ENCODE measurements around the gene SNX15.

GRCh38 chr11:65083134-65083833 lies 56.0 kb downstream of the SNX15 start:
- TF ChIP-seq, protein P1, sequence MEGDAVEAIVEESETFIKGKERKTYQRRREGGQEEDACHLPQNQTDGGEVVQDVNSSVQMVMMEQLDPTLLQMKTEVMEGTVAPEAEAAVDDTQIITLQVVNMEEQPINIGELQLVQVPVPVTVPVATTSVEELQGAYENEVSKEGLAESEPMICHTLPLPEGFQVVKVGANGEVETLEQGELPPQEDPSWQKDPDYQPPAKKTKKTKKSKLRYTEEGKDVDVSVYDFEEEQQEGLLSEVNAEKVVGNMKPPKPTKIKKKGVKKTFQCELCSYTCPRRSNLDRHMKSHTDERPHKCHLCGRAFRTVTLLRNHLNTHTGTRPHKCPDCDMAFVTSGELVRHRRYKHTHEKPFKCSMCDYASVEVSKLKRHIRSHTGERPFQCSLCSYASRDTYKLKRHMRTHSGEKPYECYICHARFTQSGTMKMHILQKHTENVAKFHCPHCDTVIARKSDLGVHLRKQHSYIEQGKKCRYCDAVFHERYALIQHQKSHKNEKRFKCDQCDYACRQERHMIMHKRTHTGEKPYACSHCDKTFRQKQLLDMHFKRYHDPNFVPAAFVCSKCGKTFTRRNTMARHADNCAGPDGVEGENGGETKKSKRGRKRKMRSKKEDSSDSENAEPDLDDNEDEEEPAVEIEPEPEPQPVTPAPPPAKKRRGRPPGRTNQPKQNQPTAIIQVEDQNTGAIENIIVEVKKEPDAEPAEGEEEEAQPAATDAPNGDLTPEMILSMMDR (IDR thresholded peaks at IDR 0.05; ENCODE audit: low read depth, low read length, poor library complexity, severe bottlenecking) = no peak
- TF ChIP-seq EZH2phosphoT487 (IDR thresholded peaks at IDR 0.05; ENCODE audit: borderline replicate concordance, low read length) = no peak
